IPS-NIHi11 (cell line): ENCODE results near the gene MICAL2.

Source experiments
- DNase-seq: peaks from one replicate; pipeline ENCODE4 v3.0.0; 2012; ENCODE audit warnings: mixed read lengths, low spot score

MICAL2 gene

DNA sequence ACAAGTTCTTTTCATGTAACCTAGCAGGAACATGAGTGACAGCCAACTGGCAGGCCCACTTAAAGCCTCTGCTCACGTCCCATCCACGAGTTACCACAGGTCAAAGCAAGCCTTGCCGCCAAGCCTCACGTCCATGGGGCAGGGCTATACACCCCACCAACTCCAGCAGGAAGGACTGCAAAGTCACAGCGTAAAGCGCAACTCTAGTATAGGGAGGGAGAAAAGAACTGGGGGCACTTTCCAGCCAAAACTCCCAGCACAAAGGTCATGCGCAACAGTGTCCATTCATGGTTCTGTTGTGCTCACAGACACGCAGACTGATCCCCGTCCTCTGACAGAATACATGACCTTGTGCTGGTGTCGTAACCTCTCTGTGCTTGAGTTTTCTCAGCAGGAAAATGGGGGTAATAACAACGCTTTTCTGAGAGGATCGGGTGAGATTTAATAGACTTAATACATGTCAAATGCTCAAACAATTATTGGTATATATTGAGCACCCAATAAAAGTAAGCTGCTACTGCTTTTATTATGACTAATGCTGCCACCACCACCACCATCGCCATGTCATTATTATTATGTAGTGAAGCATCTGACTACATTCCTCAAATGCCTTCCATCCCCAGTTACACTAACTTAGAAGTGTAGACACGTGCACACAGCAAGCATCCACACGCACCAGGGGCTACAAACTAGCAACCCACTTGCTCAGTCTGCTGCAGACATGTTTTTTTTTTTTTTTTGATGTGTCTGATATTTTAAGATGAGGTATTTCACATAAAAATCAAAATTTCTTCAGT lies 162.6 kb downstream of the MICAL2 start:
- DNase-seq, result no peak

DNA sequence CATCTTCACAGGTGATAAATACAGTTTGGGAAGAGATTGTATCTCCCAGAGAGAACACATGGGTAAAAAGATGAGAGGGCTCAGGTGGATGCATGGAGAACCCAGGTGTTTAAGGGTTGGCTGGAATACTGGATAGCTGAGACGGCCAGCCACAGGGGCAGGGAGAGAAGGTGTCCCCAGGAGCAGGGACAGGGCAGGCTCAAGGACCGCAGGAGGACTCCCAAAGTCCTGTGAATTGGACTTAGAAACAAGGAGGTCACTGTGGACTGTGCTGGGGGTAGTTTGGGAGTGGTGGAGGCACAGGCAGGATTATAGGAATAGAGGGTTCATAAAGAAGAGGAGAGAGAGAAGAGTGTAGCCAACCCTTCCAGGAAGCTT lies 163.2 kb downstream of the MICAL2 start:
- no peak for DNase-seq

DNA sequence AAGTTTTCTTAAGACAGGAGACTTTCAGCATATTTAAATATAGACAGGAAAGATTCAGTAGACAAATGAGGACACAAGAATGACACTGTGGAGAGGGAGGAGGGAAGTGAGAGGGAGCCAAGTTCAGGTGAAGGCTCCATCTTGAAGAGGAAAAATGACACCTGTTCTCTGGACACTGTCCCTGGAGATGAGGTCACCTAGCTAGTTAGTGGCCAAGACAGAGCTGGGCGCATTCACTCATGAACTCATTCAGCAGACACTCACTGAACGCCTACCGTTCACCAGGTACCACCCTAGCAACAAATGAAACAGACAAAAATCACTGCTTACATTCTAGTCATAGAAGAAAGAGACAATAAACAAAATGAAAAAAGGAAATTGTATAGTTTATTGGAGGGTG lies 163.7 kb downstream of the MICAL2 start:
- DNase-seq, result no peak

DNA sequence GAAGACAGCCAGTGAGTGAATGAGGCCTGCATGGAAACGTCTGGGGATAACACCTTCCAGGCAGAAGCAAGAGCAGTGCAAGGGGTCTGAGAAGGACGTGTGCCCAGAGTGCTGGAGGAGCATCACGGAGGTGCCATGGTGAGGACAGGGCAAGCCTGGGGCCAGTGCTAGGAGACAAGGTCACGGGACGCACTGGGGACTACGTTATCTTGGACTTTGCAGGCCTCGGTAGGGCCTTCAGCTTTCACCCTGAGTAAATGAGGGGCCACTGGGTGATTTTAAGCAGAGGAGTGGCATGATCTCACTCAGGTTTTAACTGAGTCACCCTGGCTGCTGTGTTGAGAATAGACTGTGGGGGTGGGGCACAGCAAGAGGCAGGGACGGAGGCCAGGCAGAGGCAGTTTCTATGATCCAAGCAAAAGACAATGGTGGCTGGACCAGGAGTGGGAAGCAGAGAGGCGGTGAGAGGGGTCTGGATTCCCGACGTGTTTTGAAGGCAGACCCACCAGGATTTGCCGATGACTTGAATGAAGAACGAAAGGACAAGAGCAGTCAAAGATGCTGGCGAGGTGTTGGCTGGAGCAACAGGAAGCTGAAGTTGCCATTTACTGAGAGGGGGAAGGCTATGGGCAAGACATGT lies 164.3 kb downstream of the MICAL2 start:
- DNase-seq, result no peak

DNA sequence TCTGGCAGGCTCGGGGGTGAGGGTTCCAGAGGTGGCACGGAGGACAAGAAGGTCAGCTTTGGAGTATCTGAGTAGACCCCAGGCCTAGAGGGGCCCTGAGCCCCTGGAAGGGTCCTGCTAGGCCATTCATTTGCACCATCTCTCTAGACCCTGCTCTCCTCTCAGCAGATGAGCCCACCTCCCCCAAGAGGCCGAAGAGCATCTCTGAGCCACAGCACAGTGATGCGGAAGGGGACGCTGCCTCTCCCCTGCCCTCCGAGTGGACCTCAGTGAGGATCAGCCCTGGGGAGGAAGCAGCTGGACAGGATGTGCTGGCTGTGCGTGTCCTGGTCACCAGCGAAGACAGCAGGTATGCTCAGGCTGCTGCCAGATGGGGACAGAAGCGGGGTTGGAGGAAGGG lies 165.4 kb downstream of the MICAL2 start:
- no peak for DNase-seq

DNA sequence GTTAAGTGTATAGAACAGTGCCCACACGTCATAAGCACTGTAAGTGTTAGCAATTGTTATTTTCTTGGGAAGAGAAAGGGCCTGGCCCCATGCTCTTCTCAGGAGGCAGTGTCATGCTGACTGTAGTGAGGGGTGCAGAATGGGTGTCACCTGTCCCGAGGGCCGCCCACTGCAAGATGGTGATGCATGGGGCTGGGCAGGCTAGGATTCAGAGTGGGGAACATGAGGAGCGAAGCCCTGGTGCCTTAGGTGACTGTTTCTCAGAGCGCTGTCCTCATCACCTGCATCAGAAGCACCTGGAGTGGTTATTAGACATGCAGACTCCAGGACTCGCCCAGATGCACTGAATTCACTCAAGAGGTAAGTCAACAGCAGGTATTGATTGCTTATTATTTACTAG lies 166.0 kb downstream of the MICAL2 start:
- no peak for DNase-seq

DNA sequence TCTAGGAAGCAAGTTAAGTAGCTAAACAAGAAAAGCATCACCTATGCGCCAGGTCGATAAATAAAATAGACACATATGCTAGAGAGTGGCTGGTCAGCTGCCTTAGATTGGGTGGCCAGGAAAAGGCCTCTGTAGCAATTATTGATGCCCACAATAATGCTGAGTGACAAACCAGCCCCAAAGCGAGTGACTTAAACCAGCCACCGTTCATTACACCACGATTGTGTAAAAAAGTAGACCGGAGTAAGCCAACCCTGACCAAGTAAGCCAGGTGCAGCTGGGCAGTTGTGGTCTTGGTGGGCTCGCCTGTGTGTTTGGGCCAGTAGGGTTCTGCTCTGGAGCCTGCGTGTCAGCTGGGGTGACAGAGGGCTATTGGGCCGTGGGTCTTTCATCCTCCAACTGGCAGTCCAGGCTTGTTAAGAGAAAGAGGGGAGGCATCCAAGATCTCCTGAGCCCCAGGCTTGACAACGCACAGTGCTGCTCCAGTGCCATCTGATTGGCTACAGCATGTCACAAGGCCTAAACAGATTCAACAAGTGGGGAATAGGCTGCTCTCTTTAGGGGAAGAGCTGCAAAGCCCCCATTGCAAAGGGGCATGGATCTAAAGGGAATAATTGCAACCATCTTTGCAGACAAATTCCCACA lies 166.6 kb downstream of the MICAL2 start:
- no peak for DNase-seq

DNA sequence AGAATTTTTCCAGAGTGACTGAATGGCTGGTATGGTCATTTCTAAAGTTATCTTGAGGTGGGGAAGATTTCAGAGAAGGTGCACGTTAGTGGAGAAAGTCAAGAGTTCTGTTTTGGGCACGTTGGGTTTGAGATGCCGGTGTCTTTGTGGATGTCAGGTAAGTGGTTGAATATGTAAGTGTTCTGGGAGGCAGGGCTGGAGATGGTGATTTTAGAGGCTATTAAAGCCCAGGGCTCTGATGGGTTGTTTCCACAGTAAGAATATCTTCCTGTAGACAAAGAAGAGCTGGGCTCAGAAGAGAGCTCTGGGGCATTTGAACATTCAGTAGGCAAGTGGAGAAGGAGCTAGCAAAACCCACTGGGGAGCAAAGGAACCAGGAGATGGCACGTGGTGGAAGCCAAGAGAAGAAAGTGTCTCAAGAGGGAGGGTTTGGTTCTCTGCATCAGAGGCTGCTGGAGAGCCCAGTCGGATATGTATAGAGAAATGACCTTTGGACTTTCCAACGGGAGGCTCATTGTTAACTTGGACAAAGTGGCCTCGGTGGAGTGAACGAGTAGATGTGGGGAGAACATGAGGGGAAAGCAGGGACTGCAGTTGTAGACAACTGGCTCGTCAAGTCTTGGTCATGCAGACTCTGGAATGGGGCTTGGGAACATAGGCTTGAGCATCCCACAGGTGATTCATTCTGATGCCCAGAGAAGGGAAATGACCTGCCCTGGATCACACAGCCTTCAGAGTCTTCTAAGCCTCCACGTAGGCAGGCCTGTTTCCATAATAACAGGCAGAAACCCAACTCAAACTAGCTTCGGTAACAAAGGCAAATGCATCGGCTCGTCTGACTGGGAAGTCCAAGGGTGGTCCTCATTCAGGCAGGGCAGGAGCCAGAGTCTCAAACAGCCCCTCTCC lies 168.6 kb downstream of the MICAL2 start:
- DNase-seq, result no peak

DNA sequence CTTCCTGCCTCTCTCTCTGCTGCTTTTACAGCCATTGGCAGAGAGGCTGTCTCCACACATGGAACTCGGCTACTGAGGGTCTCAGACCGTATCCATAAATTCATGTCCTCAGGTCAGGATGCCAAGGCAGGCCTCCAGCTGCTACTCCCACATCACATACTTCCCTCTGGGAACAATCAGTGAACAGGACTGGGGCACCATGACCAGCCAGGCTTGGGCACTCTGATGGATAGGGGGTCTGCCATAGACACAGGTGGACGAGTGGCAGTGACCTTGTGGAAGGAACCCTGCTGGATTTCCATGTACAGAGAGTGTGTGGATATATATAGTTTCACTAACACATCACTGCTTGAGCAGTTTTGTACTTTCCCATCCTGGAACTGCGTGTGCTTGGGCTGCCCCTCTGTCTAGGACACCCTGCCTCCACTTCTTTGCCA lies 169.3 kb downstream of the MICAL2 start:
- no peak for DNase-seq

DNA sequence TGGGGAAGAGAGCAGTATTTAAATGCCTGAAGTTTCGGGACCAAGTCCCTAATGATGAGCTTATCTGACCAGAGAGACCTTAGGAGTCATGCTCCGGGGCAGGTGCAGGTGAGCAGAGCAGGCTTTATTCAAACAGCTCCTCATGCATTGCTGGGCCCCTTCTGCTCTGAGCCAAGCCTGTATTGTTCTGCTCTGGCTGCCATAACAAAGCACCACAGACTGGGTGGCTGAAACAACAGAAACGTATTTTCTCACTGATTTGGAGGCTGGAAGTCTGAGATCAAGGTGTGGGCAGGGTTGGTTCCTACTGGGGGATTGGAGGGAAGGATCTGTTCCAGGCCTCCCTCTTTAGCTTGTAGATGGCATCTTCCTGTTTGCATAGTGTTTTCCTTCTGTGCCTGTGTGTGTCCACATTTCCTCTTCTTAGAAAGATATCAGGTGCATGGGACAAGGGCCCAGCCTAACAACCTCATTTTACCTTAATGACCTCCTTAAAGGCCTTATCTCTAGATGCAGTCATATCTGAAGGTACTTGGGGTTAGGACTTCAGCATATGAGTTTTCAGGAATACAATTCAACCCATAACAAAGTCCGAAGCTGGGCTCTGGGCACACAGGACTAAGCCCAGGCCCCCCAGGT lies 169.9 kb downstream of the MICAL2 start:
- DNase-seq, result no peak

DNA sequence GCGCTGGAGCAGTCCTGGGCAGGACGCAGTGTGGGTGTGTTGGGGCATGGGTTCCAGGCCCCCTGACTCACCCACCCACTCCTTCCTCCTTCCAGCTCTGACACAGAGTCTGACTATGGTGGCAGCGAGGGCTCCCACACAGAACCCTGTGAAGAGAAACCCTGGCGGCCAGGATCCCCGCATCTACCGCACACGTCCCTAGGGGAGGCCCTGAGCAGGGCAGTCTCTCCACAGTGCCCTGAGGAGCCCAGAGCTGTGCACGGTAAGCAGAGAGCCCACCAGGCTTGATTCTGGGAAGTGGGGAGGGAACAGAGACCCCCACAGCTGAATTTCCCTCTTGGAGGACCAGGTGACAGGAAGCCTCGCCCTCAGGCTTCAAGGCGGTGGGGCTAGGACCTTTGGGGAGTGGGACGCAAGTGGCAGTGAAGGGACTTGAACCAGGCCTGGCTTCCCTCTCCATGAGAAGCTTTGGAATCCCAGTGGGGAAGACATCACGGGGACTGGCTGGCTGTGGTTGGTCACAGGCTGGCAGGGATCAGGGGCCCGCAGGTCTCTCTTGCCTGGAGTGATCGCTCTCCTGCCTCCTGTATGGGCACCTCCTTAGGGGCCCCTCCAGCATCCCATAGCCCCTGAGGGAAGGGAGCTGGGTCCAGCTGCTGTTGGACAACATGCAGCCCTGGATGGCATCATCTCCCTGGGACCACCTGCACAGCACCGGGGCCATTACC lies 170.6 kb downstream of the MICAL2 start:
- no peak for DNase-seq

DNA sequence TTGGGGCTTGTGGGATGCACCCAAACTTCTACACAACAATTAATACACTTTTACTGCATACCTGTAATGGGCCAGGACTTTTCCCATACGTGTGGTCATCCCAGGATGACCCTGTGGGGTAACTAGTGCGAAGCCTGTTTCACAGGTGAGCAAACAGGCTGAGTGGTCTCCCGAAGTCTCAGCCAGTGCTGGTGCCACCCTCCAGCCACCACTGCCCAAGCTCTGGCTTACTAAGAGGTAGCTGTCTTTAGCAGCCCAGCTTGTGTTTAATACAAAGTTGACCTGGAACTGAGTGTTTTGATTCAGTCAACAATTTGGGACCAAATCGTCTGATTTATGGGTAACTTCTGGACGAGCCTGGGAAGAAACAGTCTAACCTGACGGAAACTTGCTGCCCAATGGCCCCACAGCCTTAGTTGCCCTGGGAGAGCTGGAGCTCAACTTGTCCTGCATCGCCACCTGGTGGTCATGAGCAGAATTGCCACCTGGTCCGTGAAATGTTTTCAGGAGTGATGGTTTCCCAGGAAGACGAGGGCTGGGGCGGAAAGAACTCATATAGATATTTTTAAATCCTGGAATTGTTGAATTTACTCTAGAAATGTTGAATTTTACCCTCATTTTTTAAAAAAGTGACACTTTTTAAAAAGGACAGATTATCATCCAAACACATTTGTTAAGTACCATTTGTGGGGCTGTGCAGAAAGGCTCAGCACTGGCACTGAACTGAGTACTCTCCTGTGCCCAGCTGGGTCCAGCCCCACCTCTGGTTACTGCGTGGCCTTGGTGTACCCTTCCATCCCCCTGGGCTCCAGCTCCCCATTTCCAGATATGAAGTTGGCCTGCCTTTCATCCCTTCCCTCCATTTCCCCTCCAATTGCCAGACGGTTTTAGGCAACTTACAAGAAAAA lies 171.4 kb downstream of the MICAL2 start:
- peak; percentile 89 for DNase-seq

DNA sequence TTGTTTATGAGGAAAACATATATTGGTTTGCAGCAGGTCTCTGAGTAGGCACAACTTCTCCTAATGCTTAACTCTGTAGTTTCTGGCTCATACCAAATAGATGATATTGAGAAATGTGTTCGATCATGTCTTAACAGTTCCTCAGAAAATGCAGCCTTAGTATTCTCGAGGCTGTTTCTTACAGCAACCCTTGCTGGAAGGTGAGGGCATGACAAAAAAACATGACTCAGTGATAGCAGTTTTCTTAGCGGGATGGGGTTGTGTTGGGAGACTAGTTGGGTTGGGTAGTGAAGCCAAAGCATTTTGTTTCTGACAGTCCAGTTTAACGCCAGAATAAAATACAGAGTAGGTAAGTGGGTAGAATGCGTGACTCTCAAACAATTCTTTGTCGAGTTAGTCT lies 172.3 kb downstream of the MICAL2 start:
- no peak for DNase-seq

DNA sequence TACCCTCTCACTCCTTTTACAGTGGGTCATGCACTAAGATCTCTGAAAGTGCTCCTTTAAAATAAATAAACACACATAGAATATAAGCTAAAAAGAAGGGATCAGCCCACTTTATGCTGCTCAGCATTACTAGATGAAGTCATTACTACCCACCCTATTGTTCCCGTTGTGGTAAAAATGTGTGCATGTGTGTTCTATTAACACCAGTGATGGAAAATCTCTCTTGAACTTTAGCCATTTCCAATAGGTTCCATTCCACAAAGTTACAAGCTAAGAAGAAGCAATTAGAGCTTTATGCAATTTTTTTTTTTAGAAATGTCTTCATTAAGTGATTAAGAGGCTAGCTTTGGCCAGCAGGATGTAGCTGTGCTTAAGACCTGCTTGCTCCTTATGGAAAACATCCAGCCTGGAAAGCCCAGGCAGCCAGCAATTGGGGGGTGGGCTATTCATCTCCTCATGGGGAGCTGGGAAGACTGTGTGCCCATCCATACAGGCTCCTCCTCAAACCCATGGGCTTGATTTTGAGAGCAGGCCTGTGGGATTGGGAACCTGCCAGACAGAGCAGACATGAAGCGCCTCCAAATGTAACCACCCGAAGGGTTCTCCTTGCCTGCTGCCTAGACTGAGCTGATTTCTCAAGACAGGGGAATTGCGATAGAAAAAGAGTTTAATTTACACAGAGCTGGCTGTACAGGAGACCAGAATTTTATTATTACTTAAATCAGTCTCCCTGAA lies 174.1 kb downstream of the MICAL2 start:
- DNase-seq, result no peak

DNA sequence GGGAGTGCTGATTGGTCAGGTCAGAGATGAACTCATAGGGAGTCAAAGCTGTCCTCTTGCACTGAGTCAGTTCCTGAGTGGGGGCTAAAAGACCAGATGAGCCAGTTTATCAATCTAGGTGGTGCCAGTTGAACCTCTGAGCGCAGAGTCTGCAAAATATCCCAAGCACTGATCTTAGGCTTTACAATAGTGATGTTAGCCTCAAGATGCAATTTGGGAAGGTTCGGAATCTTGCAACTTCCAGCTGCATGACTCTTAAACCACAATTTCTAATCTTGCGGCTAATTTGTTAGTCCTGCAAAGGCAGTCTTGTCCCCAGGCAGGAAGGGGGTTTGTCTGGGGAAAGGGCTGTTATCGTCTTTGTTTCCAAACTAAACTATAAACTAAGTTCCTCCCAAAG lies 174.7 kb downstream of the MICAL2 start:
- no peak for DNase-seq

DNA sequence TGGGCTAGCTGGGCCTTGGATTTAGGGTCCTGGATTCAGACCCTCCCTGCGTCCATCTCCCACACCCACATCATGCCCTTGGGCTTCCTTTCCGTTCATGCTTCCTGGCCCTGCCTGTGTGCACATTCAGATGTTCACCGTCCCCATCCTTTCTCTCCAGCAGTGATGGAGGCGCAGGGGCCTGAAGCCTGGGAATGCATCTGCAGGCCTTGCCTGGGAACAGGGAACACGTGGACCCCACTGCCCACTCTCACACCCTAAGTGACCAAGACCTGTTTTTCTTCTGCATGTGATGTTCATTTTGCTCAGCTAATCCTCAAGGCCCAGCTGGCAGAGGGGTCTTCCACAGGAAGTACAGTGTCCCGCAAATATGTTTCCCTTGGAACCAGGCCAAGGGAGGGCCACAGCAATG lies 175.4 kb downstream of the MICAL2 start:
- DNase-seq, result no peak

DNA sequence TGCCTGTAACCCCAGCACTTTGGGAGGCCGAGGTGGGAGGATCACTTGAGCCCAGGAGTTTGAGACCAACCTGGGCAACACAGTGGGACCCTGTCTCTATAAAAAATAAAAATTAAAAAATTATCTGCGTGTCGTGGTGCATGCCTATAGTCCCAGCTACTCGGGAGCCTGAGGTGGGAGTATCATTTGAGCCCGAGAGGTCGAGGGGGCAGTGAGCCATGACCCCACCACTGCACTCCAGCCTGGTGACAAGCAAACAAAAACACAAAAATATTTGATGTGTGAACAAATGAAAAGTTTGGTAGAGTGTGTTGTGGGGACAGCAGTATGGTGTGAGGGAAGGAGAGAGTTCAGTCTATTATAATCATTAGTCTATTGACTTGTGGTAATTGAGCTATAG lies 176.2 kb downstream of the MICAL2 start:
- DNase-seq, result no peak

DNA sequence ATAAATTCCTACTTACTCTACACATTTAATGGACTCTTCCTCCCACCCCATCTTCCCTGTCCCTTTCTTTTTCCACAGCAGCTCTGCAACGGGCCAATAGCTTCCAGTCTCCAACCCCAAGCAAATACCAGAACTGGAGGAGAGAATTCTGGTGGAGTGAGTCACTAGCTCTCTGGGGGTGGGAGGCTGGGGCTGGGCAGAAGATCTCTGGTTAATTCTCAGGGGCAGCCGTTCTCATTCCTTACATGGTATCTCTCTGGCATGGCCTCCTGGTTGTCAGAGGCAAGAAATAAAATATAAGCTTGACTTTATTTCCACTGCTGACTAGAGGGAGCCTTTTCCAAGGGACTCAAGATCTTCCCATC lies 176.6 kb downstream of the MICAL2 start:
- no peak for DNase-seq
